Thoracic aorta (tissue), 2 donors: ENCODE data around the gene RO60. TPM values are rescaled to one million over a fixed set of nuclear protein-coding genes. Genes with fewer than 3 reads are reported as not detected.

ENCODE experiments used
- ATAC-seq: fragments of 150-250 bp; one replicate; pipeline ENCODE4 v1.8.0; 2017; ENCODE audit warnings: low read depth; ENCODE audit not compliant: insufficient number of reproducible peaks, low FRiP score
- DNase-seq: peaks from one replicate; pipeline ENCODE4 v3.0.0-alpha.2; 2020; ENCODE audit warnings: low spot score
- H3K27ac ChIP-seq, 2 donors: fragments of 200-600 bp; sonication (generic); 1 replicate in 1 of 2; 2 replicates in 1 of 2; pipeline ENCODE4 v1.5.1; 2016; ENCODE audit warnings: mild to moderate bottlenecking in 2 of 2, moderate library complexity in 2 of 2
- H3K27me3 ChIP-seq: fragments of 200-600 bp; sonication (generic); replicated peaks from 2 replicates; pipeline ENCODE4 v1.6.0; 2016; ENCODE audit warnings: mild to moderate bottlenecking; ENCODE audit not compliant: insufficient read depth
- H3K36me3 ChIP-seq: fragments of 200-600 bp; sonication (generic); one replicate; pipeline ENCODE4 v1.5.1; 2016
- H3K4me1 ChIP-seq, 2 donors: fragments of 200-600 bp; sonication (generic); 1 replicate in 1 of 2; 2 replicates in 1 of 2; pipeline versions ENCODE4 v1.5.1 to v1.6.0; 2016; ENCODE audit warnings: low read depth in 2 of 2, mild to moderate bottlenecking in 1 of 2; ENCODE audit not compliant: control insufficient read depth in 1 of 2
- H3K4me3 ChIP-seq: fragments of 200-600 bp; sonication (generic); 2 replicates; pipeline ENCODE4 v1.5.1; 2016; ENCODE audit warnings: mild to moderate bottlenecking
- H3K9me3 ChIP-seq: fragments of 200-600 bp; sonication (generic); 2 replicates; pipeline ENCODE4 v1.5.1; 2016
- total RNA-seq, 2 donors: library from RNA; depleted of rRNA; stranded (reverse); fragments of >200 nt; gene quantifications; one replicate each; pipeline versions ENCODE4 v1.1.0 to v1.2.3, GENCODE V29; 2016
- TF ChIP-seq, protein P1 (sequence below): fragments of 200-600 bp; sonication (generic); IDR thresholded peaks from one replicate; pipeline ENCODE4 v1.5.1; 2019; ENCODE audit warnings: antibody characterized with exemption

The RO60 gene
- total RNA-seq, 2 donors from 2014 or later = 66.3 to 124 TPM

DNA sequence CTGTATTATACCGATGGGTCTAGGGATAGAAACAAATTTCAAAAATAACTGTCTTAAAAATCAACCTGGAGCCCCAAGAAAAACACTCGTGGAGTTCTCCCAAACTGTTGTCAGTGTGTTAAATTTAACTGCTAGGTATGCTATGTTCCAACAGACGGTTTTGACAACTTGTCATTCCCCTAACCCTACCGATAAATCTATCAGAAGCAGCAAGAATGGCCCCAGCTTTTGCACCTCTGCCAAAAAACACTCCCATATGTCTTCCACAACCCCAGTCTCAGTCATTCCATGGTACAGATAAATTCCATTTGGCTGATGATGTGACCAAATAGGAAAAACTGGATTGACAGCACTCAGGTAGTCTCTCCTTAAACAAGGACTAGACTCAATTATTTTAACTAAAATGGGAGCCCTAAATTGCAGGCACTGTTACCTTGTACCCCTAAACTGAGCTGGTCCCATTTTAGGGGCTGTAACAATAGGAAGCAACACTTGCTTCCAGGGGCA is 5.2 kb upstream of the RO60 start:
- no peaks in the 10 kb centered on the region for H3K9me3 ChIP-seq
- H3K27me3 ChIP-seq = no peaks in the 10 kb centered on the region
- ATAC-seq (no peak), DNase-seq (no peak)
- no peak overlapping the region for H3K4me3 ChIP-seq
- H3K27ac ChIP-seq = no peak overlapping the region
- H3K4me1 ChIP-seq = peaks cover 14% of the 10 kb centered on the region in 2 donors
- TF ChIP-seq, protein P1, sequence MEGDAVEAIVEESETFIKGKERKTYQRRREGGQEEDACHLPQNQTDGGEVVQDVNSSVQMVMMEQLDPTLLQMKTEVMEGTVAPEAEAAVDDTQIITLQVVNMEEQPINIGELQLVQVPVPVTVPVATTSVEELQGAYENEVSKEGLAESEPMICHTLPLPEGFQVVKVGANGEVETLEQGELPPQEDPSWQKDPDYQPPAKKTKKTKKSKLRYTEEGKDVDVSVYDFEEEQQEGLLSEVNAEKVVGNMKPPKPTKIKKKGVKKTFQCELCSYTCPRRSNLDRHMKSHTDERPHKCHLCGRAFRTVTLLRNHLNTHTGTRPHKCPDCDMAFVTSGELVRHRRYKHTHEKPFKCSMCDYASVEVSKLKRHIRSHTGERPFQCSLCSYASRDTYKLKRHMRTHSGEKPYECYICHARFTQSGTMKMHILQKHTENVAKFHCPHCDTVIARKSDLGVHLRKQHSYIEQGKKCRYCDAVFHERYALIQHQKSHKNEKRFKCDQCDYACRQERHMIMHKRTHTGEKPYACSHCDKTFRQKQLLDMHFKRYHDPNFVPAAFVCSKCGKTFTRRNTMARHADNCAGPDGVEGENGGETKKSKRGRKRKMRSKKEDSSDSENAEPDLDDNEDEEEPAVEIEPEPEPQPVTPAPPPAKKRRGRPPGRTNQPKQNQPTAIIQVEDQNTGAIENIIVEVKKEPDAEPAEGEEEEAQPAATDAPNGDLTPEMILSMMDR = no peak
- no peaks in the 10 kb centered on the region for H3K36me3 ChIP-seq

DNA sequence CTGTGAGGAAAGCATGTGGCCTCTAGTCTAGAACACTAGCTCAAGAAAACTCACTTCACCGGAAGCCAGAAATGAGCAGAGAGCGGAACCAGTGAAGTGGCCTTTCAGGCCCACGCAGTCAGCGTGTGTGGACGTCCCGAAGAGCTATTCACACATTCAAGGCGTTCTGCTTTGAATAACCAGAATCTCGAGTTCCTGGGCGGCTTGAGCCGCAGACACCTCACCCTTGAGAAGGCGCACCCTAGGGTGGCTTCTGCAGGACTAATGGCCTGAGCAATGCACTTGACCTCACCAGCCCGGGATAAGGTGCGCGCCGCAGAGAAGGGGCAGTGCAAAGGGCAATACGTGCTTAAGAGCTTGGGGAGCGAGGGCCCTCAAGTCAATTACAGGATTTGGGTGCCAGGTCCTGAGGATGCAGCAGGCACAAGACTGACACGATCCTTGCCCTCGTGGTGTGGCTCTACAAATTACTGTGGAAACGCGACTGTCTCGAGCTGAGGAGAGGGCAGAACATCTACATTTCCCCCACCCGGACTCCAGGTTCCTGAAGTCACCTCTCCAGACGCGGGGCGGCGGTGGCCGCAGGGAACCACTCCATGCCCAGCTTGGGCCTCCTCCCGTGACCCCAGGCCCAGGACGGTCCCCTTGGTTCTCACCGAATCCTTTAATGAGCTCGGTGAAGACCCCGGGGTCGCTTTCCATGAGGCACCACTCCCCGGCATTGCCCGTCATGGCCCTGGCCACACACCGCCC is 707 bp upstream of the RO60 start:
- Histone ChIP-seq H3K4me3 (peak overlapping the region; percentile 86), H3K36me3 (no peaks in the 10 kb centered on the region), H3K27me3 (no peaks in the 10 kb centered on the region), H3K4me1 (peaks cover 33 to 34% of the 10 kb centered on the region in 2 donors), H3K9me3 (no peaks in the 10 kb centered on the region), H3K27ac (peak overlapping the region; percentile 97 to 98)
- TF ChIP-seq, protein P1 = no peak
- ATAC-seq (peak; percentile 9), DNase-seq (no peak)

DNA sequence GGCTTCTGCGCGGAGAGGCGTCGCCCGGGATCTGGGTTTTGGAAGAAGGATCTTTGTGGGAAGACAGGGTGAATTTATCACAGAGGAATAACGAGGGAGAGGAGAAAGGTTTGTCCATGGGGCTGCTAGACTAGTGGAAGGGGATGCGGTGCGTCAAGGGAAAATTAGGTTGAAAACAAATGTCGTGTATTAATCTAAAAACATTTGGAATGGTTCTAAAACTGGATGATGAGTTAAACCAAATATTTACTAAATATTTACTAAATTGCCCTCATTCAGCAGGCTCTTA is 647 bp downstream of the RO60 start:
- no peak for ATAC-seq
- H3K4me1 ChIP-seq = peaks cover 36% of the 10 kb centered on the region in 2 donors
- DNase-seq = no peak
- H3K4me3 ChIP-seq = peak overlapping the region; percentile 86
- TF ChIP-seq, protein P1 = no peak
- peak overlapping the region; percentile 97 to 98 for H3K27ac ChIP-seq
- no peaks in the 10 kb centered on the region for H3K27me3 ChIP-seq
- no peaks in the 10 kb centered on the region for H3K9me3 ChIP-seq
- H3K36me3 ChIP-seq = no peaks in the 10 kb centered on the region

DNA sequence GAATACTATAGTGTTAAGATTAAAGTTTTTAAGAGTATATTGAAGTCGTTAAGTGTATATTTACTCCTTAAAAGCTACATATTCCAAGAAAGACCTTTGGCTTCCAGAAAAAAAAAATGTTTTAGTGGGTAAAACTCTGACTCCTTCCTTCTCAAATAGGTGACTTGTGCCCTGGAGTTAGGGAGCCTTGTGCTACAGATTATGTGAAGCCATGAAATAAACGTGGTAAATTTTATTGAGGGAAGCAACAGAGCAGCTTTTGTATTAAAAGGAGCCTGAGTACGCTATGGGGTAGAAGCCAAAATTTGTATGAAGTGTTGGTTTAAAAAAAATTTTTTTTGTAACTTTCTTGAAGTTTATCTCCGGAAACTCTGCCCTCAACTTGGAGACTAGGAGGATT is 994 bp downstream of the RO60 start:
- no peak for DNase-seq
- H3K27me3 ChIP-seq = no peaks in the 10 kb centered on the region
- H3K9me3 ChIP-seq = no peaks in the 10 kb centered on the region
- no peaks in the 10 kb centered on the region for H3K36me3 ChIP-seq
- peak overlapping the region; percentile 86 for H3K4me3 ChIP-seq
- TF ChIP-seq, protein P1 = no peak
- peaks cover 36% of the 10 kb centered on the region in 2 donors for H3K4me1 ChIP-seq
- H3K27ac ChIP-seq = peak overlapping the region; percentile 97 to 98
- ATAC-seq = no peak

DNA sequence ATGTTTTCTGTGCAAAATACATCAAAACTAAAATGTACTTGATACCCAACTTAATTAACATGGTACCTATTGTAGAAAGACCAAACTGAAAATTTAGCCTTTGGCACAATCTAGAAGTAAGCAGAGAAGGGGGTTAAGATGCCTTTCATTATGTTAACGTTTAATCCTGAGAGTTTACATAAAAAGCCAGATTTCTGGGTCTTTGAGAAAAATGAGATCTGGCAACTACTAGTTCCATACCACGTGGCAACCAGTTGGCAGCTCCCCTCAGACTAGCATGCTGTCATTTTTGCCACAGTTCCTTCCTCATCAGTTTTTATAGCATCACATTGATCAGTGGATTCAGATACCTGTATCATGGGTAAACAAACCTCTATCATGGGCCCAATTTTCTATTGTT is 1.5 kb downstream of the RO60 start:
- peak overlapping the region; percentile 86 for H3K4me3 ChIP-seq
- H3K36me3 ChIP-seq = no peaks in the 10 kb centered on the region
- peak overlapping the region in 1 of 2 donors; percentile 98 for H3K27ac ChIP-seq
- H3K9me3 ChIP-seq = no peaks in the 10 kb centered on the region
- no peak for ATAC-seq
- TF ChIP-seq, protein P1 = no peak
- no peak for DNase-seq
- H3K27me3 ChIP-seq = no peaks in the 10 kb centered on the region
- H3K4me1 ChIP-seq = peaks cover 36% of the 10 kb centered on the region in 2 donors
